ENCODE data around the gene PSORS1C1.

The PSORS1C1 gene

GRCh38 chr6:31098449-31098938 lies 16.1 kb upstream of the PSORS1C1 start:
- no peaks in the 10 kb centered on the region for H3K36me3 ChIP-seq
- no peak overlapping the region for H3K27ac ChIP-seq
- DNase-seq: no peak
- H3K9me3 ChIP-seq (ENCODE audit: severe bottlenecking): no peaks in the 10 kb centered on the region
- H3K4me3 ChIP-seq (ENCODE audit: low read depth, low read length): no peak overlapping the region
- H3K27me3 ChIP-seq (ENCODE audit: insufficient read depth, low read depth, severe bottlenecking): no peaks in the 10 kb centered on the region
- TF ChIP-seq CTCF (IDR thresholded peaks at IDR 0.05; ENCODE audit: low read depth, low read length): no peak

GRCh38 chr6:31103136-31103535 lies 11.5 kb upstream of the PSORS1C1 start:
- TF ChIP-seq CTCF (IDR thresholded peaks at IDR 0.05; ENCODE audit: low read depth, low read length): no peak

GRCh38 chr6:31107052-31107451 lies 7.5 kb upstream of the PSORS1C1 start:
- Histone ChIP-seq H3K9me3 (ENCODE audit: severe bottlenecking) (no peaks in the 10 kb centered on the region), H3K27me3 (ENCODE audit: insufficient read depth, low read depth, severe bottlenecking) (peaks cover 5% of the 10 kb centered on the region), H3K27ac (no peak overlapping the region), H3K36me3 (no peaks in the 10 kb centered on the region), H3K4me3 (ENCODE audit: low read depth, low read length) (no peak overlapping the region)
- DNase-seq: no peak
- no peak for TF ChIP-seq CTCF (IDR thresholded peaks at IDR 0.05; ENCODE audit: low read depth, low read length)

More at GRCh38 chr6:31103136-31103535, 11.5 kb upstream of the PSORS1C1 start:
- Histone ChIP-seq H3K27me3 (ENCODE audit: insufficient read depth, low read depth, severe bottlenecking) (no peaks in the 10 kb centered on the region), H3K4me3 (ENCODE audit: low read depth, low read length) (no peak overlapping the region), H3K9me3 (ENCODE audit: severe bottlenecking) (no peaks in the 10 kb centered on the region), H3K36me3 (no peaks in the 10 kb centered on the region), H3K27ac (no peak overlapping the region)
- DNase-seq: no peak

GRCh38 chr6:31110825-31111582 lies 3.6 kb upstream of the PSORS1C1 start:
- TF ChIP-seq CTCF (IDR thresholded peaks at IDR 0.05; ENCODE audit: low read depth, low read length): 0 out of 2 replicates have a peak, but pooled peaks have one; percentile 29
- DNase-seq: peak; percentile 74
- H3K4me3 ChIP-seq (ENCODE audit: low read depth, low read length): no peak overlapping the region
- H3K9me3 ChIP-seq (ENCODE audit: severe bottlenecking): no peaks in the 10 kb centered on the region
- H3K36me3 ChIP-seq: no peaks in the 10 kb centered on the region
- H3K27me3 ChIP-seq (ENCODE audit: insufficient read depth, low read depth, severe bottlenecking): peaks cover 5% of the 10 kb centered on the region
- no peak overlapping the region for H3K27ac ChIP-seq

GRCh38 chr6:31111712-31112111 lies 2.9 kb upstream of the PSORS1C1 start:
- Histone ChIP-seq H3K27me3 (ENCODE audit: insufficient read depth, low read depth, severe bottlenecking) (peaks cover 5% of the 10 kb centered on the region), H3K36me3 (no peaks in the 10 kb centered on the region), H3K27ac (no peak overlapping the region), H3K9me3 (ENCODE audit: severe bottlenecking) (no peaks in the 10 kb centered on the region), H3K4me3 (ENCODE audit: low read depth, low read length) (no peak overlapping the region)
- no peak for DNase-seq
- TF ChIP-seq CTCF (IDR thresholded peaks at IDR 0.05; ENCODE audit: low read depth, low read length): no peak

All from WERI-Rb-1 (cell line).